Esophagus squamous epithelium (tissue), 5 donors: ENCODE data around the gene PRKN. TPM values are rescaled to one million over a fixed set of nuclear protein-coding genes. Genes with fewer than 3 reads are reported as not detected.

Experiments used
- DNase-seq: peaks from one replicate; lab custom pipeline; 2025; lab: John Stamatoyannopoulos, UW
- H3K27ac ChIP-seq, 4 donors: fragments of 200-600 bp; sonication (generic); one replicate each; pipeline ENCODE4 v1.5.1; 2016 to 2019; ENCODE audit warnings: mild to moderate bottlenecking in 1 of 4
- H3K27me3 ChIP-seq, 4 donors: fragments of 200-600 bp; sonication (generic); 1 replicate in 3 of 4; 2 replicates in 1 of 4; pipeline versions ENCODE4 v1.5.1 to v1.6.0; 2017 to 2021; ENCODE audit warnings: antibody characterized with exemption in 1 of 4
- H3K36me3 ChIP-seq, 3 donors: fragments of 200-600 bp; sonication (generic); one replicate each; pipeline ENCODE4 v1.5.1; 2016 to 2019
- H3K4me1 ChIP-seq, 3 donors: fragments of 200-600 bp; sonication (generic); one replicate each; pipeline ENCODE4 v1.5.1; 2017 to 2019
- H3K4me3 ChIP-seq, 4 donors: fragments of 200-600 bp; sonication (generic); 1 replicate in 3 of 4; 2 replicates in 1 of 4; pipeline ENCODE4 v1.5.1; 2016 to 2019; ENCODE audit warnings: mild to moderate bottlenecking in 2 of 4, moderate library complexity in 1 of 4
- H3K9me3 ChIP-seq, 3 donors: fragments of 200-600 bp; sonication (generic); one replicate each; pipeline ENCODE4 v1.5.1; 2016 to 2019
- POLR2A ChIP-seq, 4 donors: fragments of 450-650 bp; IDR thresholded peaks; one replicate each; pipeline ENCODE4 v1.6.1; 2017; ENCODE audit warnings: antibody characterized with exemption in 4 of 4, mild to moderate bottlenecking in 4 of 4, moderate library complexity in 3 of 4
- WGBS, 2 donors: methylation state at CpG; one replicate each; pipeline ENCODE4 v1.1.5; 2018; 5-methylcytosine and 5-hydroxymethylcytosine counted together
- intact Hi-C: fragments of 100-400 bp; cut with DNase I; formaldehyde crosslinking; loops from one replicate; pipeline ENCODE4 v1.15.0; 2022
- total RNA-seq, 4 donors: library from RNA; depleted of rRNA; stranded (reverse); fragments of >200 nt; gene quantifications; one replicate each; pipeline ENCODE4 v1.1.0, GENCODE V29; 2016
- TF ChIP-seq, protein P1 (sequence below), 6 experiments: fragments of 450-650 bp in 4 of 6; fragments of 200-600 bp in 2 of 6; sonication (generic) in 2 of 6; IDR thresholded peaks; one replicate each; pipeline ENCODE4 v1.5.1; 2016 to 2019; ENCODE audit warnings: antibody characterized with exemption in 6 of 6, mild to moderate bottlenecking in 4 of 6, moderate library complexity in 4 of 6
- donor health status: DM: yes; HTN: yes; CAD: no.

PRKN gene
- total RNA-seq, 4 donors from 2014 or later: 0.70 to 5.5 (median 2.2) TPM

GRCh38 chr6:162639951-162640350 lies 87.6 kb downstream of the PRKN start:
- Histone ChIP-seq H3K4me3 (no peak overlapping the region), H3K9me3 (no peaks in the 10 kb centered on the region), H3K36me3 (no peaks in the 10 kb centered on the region), H3K4me1 (no peaks in the 10 kb centered on the region), H3K27me3 (no peaks in the 10 kb centered on the region), H3K27ac (no peak overlapping the region)
- TF ChIP-seq POLR2A (IDR thresholded peaks at IDR 0.05): no peak
- TF ChIP-seq, protein P1, sequence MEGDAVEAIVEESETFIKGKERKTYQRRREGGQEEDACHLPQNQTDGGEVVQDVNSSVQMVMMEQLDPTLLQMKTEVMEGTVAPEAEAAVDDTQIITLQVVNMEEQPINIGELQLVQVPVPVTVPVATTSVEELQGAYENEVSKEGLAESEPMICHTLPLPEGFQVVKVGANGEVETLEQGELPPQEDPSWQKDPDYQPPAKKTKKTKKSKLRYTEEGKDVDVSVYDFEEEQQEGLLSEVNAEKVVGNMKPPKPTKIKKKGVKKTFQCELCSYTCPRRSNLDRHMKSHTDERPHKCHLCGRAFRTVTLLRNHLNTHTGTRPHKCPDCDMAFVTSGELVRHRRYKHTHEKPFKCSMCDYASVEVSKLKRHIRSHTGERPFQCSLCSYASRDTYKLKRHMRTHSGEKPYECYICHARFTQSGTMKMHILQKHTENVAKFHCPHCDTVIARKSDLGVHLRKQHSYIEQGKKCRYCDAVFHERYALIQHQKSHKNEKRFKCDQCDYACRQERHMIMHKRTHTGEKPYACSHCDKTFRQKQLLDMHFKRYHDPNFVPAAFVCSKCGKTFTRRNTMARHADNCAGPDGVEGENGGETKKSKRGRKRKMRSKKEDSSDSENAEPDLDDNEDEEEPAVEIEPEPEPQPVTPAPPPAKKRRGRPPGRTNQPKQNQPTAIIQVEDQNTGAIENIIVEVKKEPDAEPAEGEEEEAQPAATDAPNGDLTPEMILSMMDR (IDR thresholded peaks at IDR 0.05): no peak
- intact Hi-C loops: no loop called here
- no peak for DNase-seq
- 76 to 86% methylated on average over 2 of the region's 2 CpGs for WGBS, 2 donors

DNA sequence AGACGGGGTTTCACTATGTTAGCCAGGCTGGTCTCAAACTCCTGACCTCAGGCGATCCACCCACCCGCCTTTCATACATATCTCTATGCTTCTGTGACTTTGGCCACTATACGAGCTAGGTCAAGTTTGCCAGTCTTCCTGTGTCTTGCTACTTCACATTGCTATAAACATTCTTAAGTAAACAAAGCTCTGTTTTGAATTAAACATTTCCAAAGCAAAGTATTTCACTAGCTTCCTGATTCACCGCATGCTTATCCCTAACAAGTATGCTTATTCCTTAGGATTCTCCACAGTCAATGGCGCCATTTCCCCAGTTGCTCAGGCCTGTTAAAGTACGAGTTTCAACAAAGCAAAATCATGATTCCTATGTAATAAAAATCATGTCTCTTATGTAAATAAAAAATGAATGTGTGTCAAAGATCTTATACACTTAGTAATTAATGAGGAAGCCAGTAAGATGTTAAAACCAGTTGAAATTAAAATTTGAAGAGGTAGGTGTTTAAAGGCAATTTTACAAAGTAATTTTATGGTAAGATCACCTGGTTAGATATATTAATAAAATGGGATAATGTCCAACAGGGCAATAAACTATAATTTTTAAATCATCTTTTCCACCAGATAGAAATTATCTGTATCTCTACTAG lies 88.5 kb downstream of the PRKN start:
- 35 to 37% methylated on average over 7 of the region's 7 CpGs for WGBS, 2 donors
- intact Hi-C loops: no loop called here
- no peak for DNase-seq

DNA sequence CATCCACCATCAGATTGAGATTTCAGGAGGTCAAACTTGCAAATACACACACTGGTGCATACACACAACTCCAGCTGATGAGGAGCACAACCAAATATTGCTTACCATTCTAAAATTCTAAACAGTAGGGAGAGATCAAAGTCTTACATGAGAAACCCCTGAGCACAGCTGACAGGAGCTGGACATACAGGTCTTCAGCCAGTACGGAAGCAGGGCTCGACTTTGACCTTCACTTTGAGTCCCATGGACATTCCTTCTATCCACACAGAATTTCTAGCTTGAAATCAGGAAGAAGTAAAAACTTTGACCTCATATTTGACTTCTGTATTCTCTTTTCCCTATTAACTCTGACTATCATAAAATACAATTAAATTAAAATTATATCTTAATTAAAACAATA lies 90.2 kb downstream of the PRKN start:
- no peak overlapping the region for H3K4me3 ChIP-seq
- no peak overlapping the region for H3K27ac ChIP-seq
- no peak for DNase-seq
- TF ChIP-seq, protein P1 (IDR thresholded peaks at IDR 0.05): no peak
- no peak for TF ChIP-seq POLR2A (IDR thresholded peaks at IDR 0.05)
- intact Hi-C loops: no loop called here
- no peaks in the 10 kb centered on the region for H3K36me3 ChIP-seq
- H3K4me1 ChIP-seq: no peaks in the 10 kb centered on the region
- H3K27me3 ChIP-seq: no peaks in the 10 kb centered on the region
- H3K9me3 ChIP-seq: no peaks in the 10 kb centered on the region
- WGBS, 2 donors: 84 to 100% methylated on average over 2 of the region's 2 CpGs

More for the DNA sequence above, 88.5 kb downstream of the PRKN start:
- TF ChIP-seq POLR2A (IDR thresholded peaks at IDR 0.05): no peak
- TF ChIP-seq, protein P1 (IDR thresholded peaks at IDR 0.05): no peak
- Histone ChIP-seq H3K4me1 (no peaks in the 10 kb centered on the region), H3K9me3 (no peaks in the 10 kb centered on the region), H3K4me3 (no peak overlapping the region), H3K27me3 (no peaks in the 10 kb centered on the region), H3K27ac (no peak overlapping the region), H3K36me3 (no peaks in the 10 kb centered on the region)

GRCh38 chr6:162636167-162636566 lies 91.4 kb downstream of the PRKN start:
- Histone ChIP-seq H3K27me3 (no peaks in the 10 kb centered on the region), H3K27ac (no peak overlapping the region), H3K4me3 (no peak overlapping the region), H3K4me1 (no peaks in the 10 kb centered on the region), H3K36me3 (no peaks in the 10 kb centered on the region), H3K9me3 (peaks cover 0 to 4% (median 0%) of the 10 kb centered on the region in 3 donors)
- intact Hi-C loops: no loop called here
- TF ChIP-seq POLR2A (IDR thresholded peaks at IDR 0.05): no peak
- TF ChIP-seq, protein P1 (IDR thresholded peaks at IDR 0.05): no peak
- DNase-seq: no peak

GRCh38 chr6:162631546-162631945 lies 96.0 kb downstream of the PRKN start:
- Histone ChIP-seq H3K4me1 (no peaks in the 10 kb centered on the region), H3K27ac (no peak overlapping the region), H3K4me3 (no peak overlapping the region), H3K27me3 (no peaks in the 10 kb centered on the region), H3K36me3 (no peaks in the 10 kb centered on the region), H3K9me3 (peaks cover 0 to 4% (median 0%) of the 10 kb centered on the region in 3 donors)
- intact Hi-C loops: no loop called here
- no peak for DNase-seq
- TF ChIP-seq, protein P1 (IDR thresholded peaks at IDR 0.05): no peak
- TF ChIP-seq POLR2A (IDR thresholded peaks at IDR 0.05): no peak
